B cell (primary cell): Measurements from ENCODE around the gene TENT5A. TPM values are rescaled to one million over a fixed set of nuclear protein-coding genes. Genes with fewer than 3 reads are reported as not detected.

ENCODE experiments used
- ATAC-seq: fragments of 200-7000 bp; cut with Tn5 transposase; one replicate; pipeline ENCODE4 v1.10.0; 2021; ENCODE audit warnings: low read depth, mild to moderate bottlenecking, moderate number of reproducible peaks, moderate library complexity
- CTCF ChIA-PET: fragments of 350-600 bp; sonication (Branson Sonifier 250); formaldehyde crosslinking; loops from one replicate; lab custom pipeline; 2021; ENCODE audit warnings: antibody characterized with exemption, inconsistent platforms; lab: Charles Lee
- POLR2A ChIA-PET: fragments of 350-600 bp; sonication (Branson Sonifier 250); formaldehyde crosslinking; loops from one replicate; lab custom pipeline; 2021; ENCODE audit warnings: antibody characterized with exemption; lab: Charles Lee
- DNase-seq: peaks from one replicate; pipeline ENCODE4 v3.0.0; 2013
- H2AFZ ChIP-seq: 2 replicates; pipeline ENCODE4 v1.6.1; 2012; ENCODE audit warnings: mild to moderate bottlenecking, low read depth, low read length; ENCODE audit not compliant: insufficient read depth, poor library complexity, severe bottlenecking
- H3K27ac ChIP-seq, 2 donors: 1 replicate in 1 of 2; 2 replicates in 1 of 2; pipeline ENCODE4 v1.5.1; 2012 to 2013; ENCODE audit warnings: low read length in 2 of 2, mild to moderate bottlenecking in 2 of 2, moderate library complexity in 1 of 2
- H3K27me3 ChIP-seq, 4 experiments: fragments of 200-600 bp in 1 of 4; sonication (generic) in 1 of 4; replicated peaks in 1 of 4; 1 replicate in 2 of 4; 2 replicates in 2 of 4; pipeline versions ENCODE4 v1.6.1 to v1.7.0; 2013 to 2016; ENCODE audit warnings: low read length in 3 of 4, mild to moderate bottlenecking in 2 of 4, mixed read lengths in 1 of 4, moderate library complexity in 1 of 4; ENCODE audit not compliant: insufficient read depth in 4 of 4, control insufficient read depth in 3 of 4; ENCODE audit errors: control extremely low read depth in 1 of 4
- H3K36me3 ChIP-seq, 2 experiments: replicated peaks in 1 of 2; 1 replicate in 1 of 2; 2 replicates in 1 of 2; pipeline versions ENCODE4 v1.6.1 to v1.7.1; 2013; ENCODE audit warnings: low read length in 1 of 2; ENCODE audit not compliant: insufficient read depth in 2 of 2, control insufficient read depth in 1 of 2; ENCODE audit errors: control extremely low read depth in 1 of 2, extremely low read depth in 1 of 2
- H3K4me1 ChIP-seq, 2 donors: fragments of 200-600 bp in 1 of 2; sonication (generic) in 1 of 2; 1 replicate in 1 of 2; 2 replicates in 1 of 2; pipeline versions ENCODE4 v1.5.1 to v1.6.1; 2013 to 2017; ENCODE audit warnings: low read length in 2 of 2; ENCODE audit not compliant: control insufficient read depth in 2 of 2, insufficient read depth in 2 of 2
- H3K4me2 ChIP-seq: replicated peaks from 2 replicates; pipeline ENCODE3; 2012; ENCODE audit warnings: mild to moderate bottlenecking, low read depth, low read length; ENCODE audit not compliant: poor library complexity, severe bottlenecking
- H3K4me3 ChIP-seq, 5 experiments: fragments of 200-600 bp in 1 of 5; sonication (generic) in 1 of 5; 1 replicate in 3 of 5; 2 replicates in 2 of 5; pipeline versions ENCODE4 v1.5.1 to v1.7.0; 2011 to 2016; ENCODE audit warnings: low read length in 4 of 5, mild to moderate bottlenecking in 4 of 5, low read depth in 2 of 5, control low read depth in 1 of 5, moderate library complexity in 1 of 5; ENCODE audit not compliant: insufficient read depth in 1 of 5; ENCODE audit errors: control extremely low read depth in 1 of 5, extremely low read depth in 1 of 5
- H3K79me2 ChIP-seq: fragments of 200-600 bp; sonication (generic); one replicate; pipeline ENCODE4 v1.6.0; 2016; ENCODE audit warnings: low read length; ENCODE audit not compliant: control insufficient read depth, insufficient read depth
- H3K9ac ChIP-seq: fragments of 200-600 bp; sonication (generic); 2 replicates; pipeline ENCODE4 v1.6.1; 2017; ENCODE audit warnings: mild to moderate bottlenecking, low read length, moderate library complexity
- H3K9me3 ChIP-seq, 3 donors: one replicate each; pipeline versions ENCODE4 v1.6.1 to v1.7.1; 2013; ENCODE audit warnings: low read length in 2 of 3; ENCODE audit not compliant: control insufficient read depth in 2 of 3, insufficient read depth in 1 of 3; ENCODE audit errors: control extremely low read depth in 1 of 3
- H4K20me1 ChIP-seq: 2 replicates; pipeline ENCODE4 v1.6.0; 2012; ENCODE audit warnings: mild to moderate bottlenecking, low read length; ENCODE audit not compliant: insufficient read depth, control insufficient read depth, poor library complexity, severe bottlenecking
- H3K27ac Mint-ChIP-seq: one replicate; pipeline ENCODE4 v1.8.0; 2021; ENCODE audit warnings: mixed read lengths
- H3K27me3 Mint-ChIP-seq: one replicate; pipeline ENCODE4 v1.8.0; 2021; ENCODE audit warnings: mixed read lengths
- H3K4me1 Mint-ChIP-seq: one replicate; pipeline ENCODE4 v1.8.0; 2021; ENCODE audit warnings: mixed read lengths
- H3K4me3 Mint-ChIP-seq: one replicate; pipeline ENCODE4 v1.8.0; 2021; ENCODE audit warnings: mixed read lengths
- H3K9me3 Mint-ChIP-seq: one replicate; pipeline ENCODE4 v1.8.0; 2022; ENCODE audit warnings: mixed read lengths; ENCODE audit not compliant: insufficient read depth
- CTCF ChIP-seq: fragments of 200-600 bp; IDR thresholded peaks from one replicate; pipeline ENCODE4 v1.8.0; 2022; ENCODE audit warnings: antibody characterized with exemption, mild to moderate bottlenecking
- EZH2 ChIP-seq: IDR thresholded peaks from 2 replicates; pipeline ENCODE4 v1.6.1; 2012; ENCODE audit warnings: borderline replicate concordance, low read depth, mild to moderate bottlenecking, moderate library complexity, low read length; ENCODE audit not compliant: insufficient read depth, poor library complexity, severe bottlenecking
- WGBS: methylation state at CpG from one replicate; pipeline ENCODE4 v1.1.5; 2013; ENCODE audit warnings: missing lambda C conversion rate; ENCODE audit not compliant: insufficient coverage; 5-methylcytosine and 5-hydroxymethylcytosine counted together
- intact Hi-C: fragments of 100-400 bp; cut with micrococcal nuclease; formaldehyde crosslinking; loops from one replicate; pipeline ENCODE4 v1.10.0; 2022
- polyA plus RNA-seq: library from polyadenylated mRNA; depleted of rRNA; stranded (reverse); fragments of >200 nt; gene quantifications from 2 replicates; pipeline ENCODE4 v1.2.3, GENCODE V29; 2012
- total RNA-seq, 2 donors: library from RNA; stranded (reverse); fragments of 120-200 nt in 1 of 2; gene quantifications; 1 replicate in 1 of 2; 2 replicates in 1 of 2; pipeline versions ENCODE4 v1.2.3 to v1.2.4, GENCODE V29; 2013 to 2022

Gene TENT5A
- total and polyA plus RNA-seq, 2 donors (not counting 1 experiment from before 2014, with no cell fraction given) = 3.9 to 9.4 TPM

- H3K4me3 ChIP-seq = no peak overlapping the region
- Mint-ChIP-seq H3K4me3 (no peak overlapping the region), H3K27me3 (no peaks in the 10 kb centered on the region), H3K9me3 (no peaks in the 10 kb centered on the region), H3K4me1 (peaks cover 4% of the 10 kb centered on the region), H3K27ac (no peak overlapping the region)
- TF ChIP-seq CTCF (no peak), EZH2 (no peak)
- intact Hi-C loops = no loop called here
- no peaks in the 10 kb centered on the region for H3K79me2 ChIP-seq
- POLR2A ChIA-PET = no interaction called here
- H3K9me3 ChIP-seq = no peaks in the 10 kb centered on the region
- H4K20me1 ChIP-seq = no peaks in the 10 kb centered on the region
- ATAC-seq (no peak), DNase-seq (no peak)
- H3K4me1 ChIP-seq = no peaks in the 10 kb centered on the region
- H3K4me2 ChIP-seq = no peak overlapping the region
- H3K27me3 ChIP-seq = no peaks in the 10 kb centered on the region
- H2AFZ ChIP-seq = no peak overlapping the region
- CTCF ChIA-PET = no interaction called here
- WGBS = no CpG with 5 or more reads among the region's 1 CpG
- no peak overlapping the region for H3K27ac ChIP-seq
- H3K9ac ChIP-seq = no peak overlapping the region
- no peaks in the 10 kb centered on the region for H3K36me3 ChIP-seq
These were observed 34.4 kb downstream of the TENT5A start for GRCh38 chr6:81718126-81718525.

- H3K4me3 ChIP-seq = no peak overlapping the region
- TF ChIP-seq CTCF = no peak
- no peak for TF ChIP-seq EZH2
- ATAC-seq = no peak
- no peak for DNase-seq
- H3K4me3 Mint-ChIP-seq = no peak overlapping the region
- H3K27ac Mint-ChIP-seq = no peak overlapping the region
- intact Hi-C loops = no loop called here
- H3K4me2 ChIP-seq = no peak overlapping the region
- CTCF ChIA-PET = no interaction called here
- POLR2A ChIA-PET = no interaction called here
- 86% methylated on average over 1 of the region's 3 CpGs for WGBS
- H3K36me3 ChIP-seq = no peaks in the 10 kb centered on the region
- H3K27ac ChIP-seq = no peak overlapping the region
- H3K4me1 ChIP-seq = no peaks in the 10 kb centered on the region
- no peak overlapping the region for H2AFZ ChIP-seq
- H3K27me3 ChIP-seq = no peaks in the 10 kb centered on the region
- H3K27me3 Mint-ChIP-seq = no peaks in the 10 kb centered on the region
- no peaks in the 10 kb centered on the region for H4K20me1 ChIP-seq
- no peaks in the 10 kb centered on the region for H3K9me3 Mint-ChIP-seq
- no peaks in the 10 kb centered on the region for H3K4me1 Mint-ChIP-seq
- no peak overlapping the region for H3K9ac ChIP-seq
- H3K9me3 ChIP-seq = no peaks in the 10 kb centered on the region
- no peaks in the 10 kb centered on the region for H3K79me2 ChIP-seq
These were observed 37.8 kb downstream of the TENT5A start for GRCh38 chr6:81714684-81715083.
